Ascending aorta (tissue), 2 donors: ENCODE data around the gene KRT77. TPM values are rescaled to one million over a fixed set of nuclear protein-coding genes. Genes with fewer than 3 reads are reported as not detected.
"Not testable (repeated sequence)": the region's sequence is repeated elsewhere in the genome, so short reads cannot be mapped to it uniquely, and the experiment has no call there.

ENCODE experiments used
- DNase-seq, 2 donors: peaks; one replicate each; pipeline ENCODE4 v3.0.0-alpha.2; 2019; ENCODE audit warnings: low spot score in 2 of 2
- H3K27ac ChIP-seq, 2 donors: fragments of 200-600 bp; sonication (generic); one replicate each; pipeline ENCODE4 v1.5.1; 2016 to 2017; ENCODE audit warnings: mild to moderate bottlenecking in 1 of 2
- H3K27me3 ChIP-seq: fragments of 200-600 bp; sonication (generic); one replicate; pipeline ENCODE4 v1.5.1; 2017
- H3K36me3 ChIP-seq, 2 donors: fragments of 200-600 bp; sonication (generic); one replicate each; pipeline ENCODE4 v1.5.1; 2016
- H3K4me1 ChIP-seq, 2 donors: fragments of 200-600 bp; sonication (generic); one replicate each; pipeline ENCODE4 v1.5.1; 2016 to 2017; ENCODE audit warnings: mild to moderate bottlenecking in 1 of 2
- H3K4me3 ChIP-seq, 2 donors: fragments of 200-600 bp; sonication (generic); one replicate each; pipeline ENCODE4 v1.5.1; 2016 to 2017; ENCODE audit warnings: mild to moderate bottlenecking in 1 of 2
- H3K9me3 ChIP-seq, 2 donors: fragments of 200-600 bp; sonication (generic); one replicate each; pipeline ENCODE4 v1.5.1; 2016
- intact Hi-C: fragments of 100-400 bp; cut with DNase I; formaldehyde crosslinking; loops from one replicate; pipeline ENCODE4 v1.15.1; 2023
- total RNA-seq: library from RNA; depleted of rRNA; stranded (reverse); fragments of >200 nt; gene quantifications from one replicate; pipeline ENCODE4 v1.1.0, GENCODE V29; 2016
- TF ChIP-seq, protein P1 (sequence below), 3 experiments: fragments of 200-600 bp in 2 of 3; fragments of 450-650 bp in 1 of 3; sonication (generic) in 2 of 3; IDR thresholded peaks; one replicate each; pipeline ENCODE4 v1.5.1; 2016 to 2019; ENCODE audit warnings: antibody characterized with exemption in 3 of 3, mild to moderate bottlenecking in 1 of 3, moderate library complexity in 1 of 3

Gene KRT77
- total RNA-seq, 1 donor from 2014 or later = not detected

DNA sequence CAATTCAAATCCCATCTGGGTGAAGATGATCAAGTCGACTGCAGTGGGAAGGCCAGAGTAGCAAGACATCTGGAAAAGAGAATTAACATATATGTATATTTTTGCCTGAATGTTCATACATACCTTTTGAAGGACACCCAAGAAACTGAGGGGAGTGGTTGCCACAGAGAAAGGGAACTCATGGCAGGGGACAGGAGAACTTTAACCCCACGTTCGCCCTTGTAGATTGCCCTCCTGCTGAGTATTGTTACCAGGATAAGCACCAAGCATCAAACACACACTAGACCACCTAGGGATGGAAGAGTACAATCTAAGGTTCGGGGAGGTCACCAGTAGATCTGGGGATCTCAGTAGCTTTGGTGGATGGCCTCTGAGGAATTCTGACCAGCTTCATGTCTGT, 32.8 kb downstream of the KRT77 start:
- H3K36me3 ChIP-seq = no peaks in the 10 kb centered on the region
- TF ChIP-seq, protein P1, sequence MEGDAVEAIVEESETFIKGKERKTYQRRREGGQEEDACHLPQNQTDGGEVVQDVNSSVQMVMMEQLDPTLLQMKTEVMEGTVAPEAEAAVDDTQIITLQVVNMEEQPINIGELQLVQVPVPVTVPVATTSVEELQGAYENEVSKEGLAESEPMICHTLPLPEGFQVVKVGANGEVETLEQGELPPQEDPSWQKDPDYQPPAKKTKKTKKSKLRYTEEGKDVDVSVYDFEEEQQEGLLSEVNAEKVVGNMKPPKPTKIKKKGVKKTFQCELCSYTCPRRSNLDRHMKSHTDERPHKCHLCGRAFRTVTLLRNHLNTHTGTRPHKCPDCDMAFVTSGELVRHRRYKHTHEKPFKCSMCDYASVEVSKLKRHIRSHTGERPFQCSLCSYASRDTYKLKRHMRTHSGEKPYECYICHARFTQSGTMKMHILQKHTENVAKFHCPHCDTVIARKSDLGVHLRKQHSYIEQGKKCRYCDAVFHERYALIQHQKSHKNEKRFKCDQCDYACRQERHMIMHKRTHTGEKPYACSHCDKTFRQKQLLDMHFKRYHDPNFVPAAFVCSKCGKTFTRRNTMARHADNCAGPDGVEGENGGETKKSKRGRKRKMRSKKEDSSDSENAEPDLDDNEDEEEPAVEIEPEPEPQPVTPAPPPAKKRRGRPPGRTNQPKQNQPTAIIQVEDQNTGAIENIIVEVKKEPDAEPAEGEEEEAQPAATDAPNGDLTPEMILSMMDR (IDR thresholded peaks at IDR 0.05) = no peak
- no peak overlapping the region for H3K4me3 ChIP-seq
- H3K4me1 ChIP-seq = no peaks in the 10 kb centered on the region
- intact Hi-C loops = no loop called here
- no peaks in the 10 kb centered on the region for H3K9me3 ChIP-seq
- H3K27ac ChIP-seq = no peak overlapping the region
- H3K27me3 ChIP-seq = no peaks in the 10 kb centered on the region
- DNase-seq = no peak

- DNase-seq, H3K9me3 ChIP-seq, H3K36me3 ChIP-seq, H3K27ac ChIP-seq, H3K4me1 ChIP-seq, intact Hi-C loops, H3K4me3 ChIP-seq, H3K27me3 ChIP-seq: not testable (repeated sequence)
These were observed 33.4 kb downstream of the KRT77 start for GRCh38 chr12:52669941-52670340.

DNA sequence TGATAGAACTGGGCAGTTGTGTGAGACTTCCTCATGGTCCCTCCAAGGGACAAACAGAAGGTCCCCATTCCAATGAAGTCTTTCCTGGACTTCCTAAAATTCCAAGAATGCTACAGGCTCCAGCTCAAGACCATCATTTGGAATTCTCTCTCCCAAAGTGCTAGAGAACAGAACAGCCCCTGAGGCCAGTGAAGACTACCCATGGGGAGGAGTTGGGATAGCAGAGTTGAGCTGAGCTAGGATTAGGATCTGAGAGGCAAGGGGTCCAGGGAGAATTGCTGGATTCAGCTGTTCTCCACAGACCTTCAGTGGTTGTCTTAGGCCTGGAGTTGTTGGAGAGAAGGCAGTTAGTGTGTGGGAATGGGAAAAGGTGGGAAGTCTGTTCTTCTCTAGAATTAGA, 33.9 kb downstream of the KRT77 start:
- Histone ChIP-seq H3K9me3 (no peaks in the 10 kb centered on the region), H3K4me1 (no peaks in the 10 kb centered on the region), H3K4me3 (no peak overlapping the region), H3K27me3 (no peaks in the 10 kb centered on the region), H3K27ac (no peak overlapping the region), H3K36me3 (no peaks in the 10 kb centered on the region)
- intact Hi-C loops = no loop called here
- TF ChIP-seq, protein P1 (IDR thresholded peaks at IDR 0.05) = no peak
- DNase-seq = no peak

DNA sequence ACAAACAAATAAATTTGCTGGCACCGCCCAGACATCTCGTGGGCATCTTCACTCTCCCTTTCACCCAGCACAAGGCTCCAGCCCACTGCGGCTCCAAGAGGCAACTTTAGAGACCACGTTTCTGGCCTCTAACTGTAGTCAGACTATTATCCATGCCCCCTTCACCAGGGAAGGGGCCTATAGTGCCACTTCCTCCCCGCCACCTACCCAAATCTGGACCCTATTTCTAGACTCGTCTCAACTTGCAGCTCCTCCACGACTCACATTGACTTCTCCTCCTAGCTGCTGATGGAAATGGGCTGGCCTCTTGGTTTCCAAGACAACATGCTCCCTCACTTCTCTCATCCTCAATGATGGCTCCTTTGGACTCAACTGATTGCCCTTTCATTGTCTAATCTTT, 35.4 kb downstream of the KRT77 start:
- DNase-seq = no peak
- intact Hi-C loops = no loop called here
- H3K36me3 ChIP-seq = no peaks in the 10 kb centered on the region
- H3K4me1 ChIP-seq = no peaks in the 10 kb centered on the region
- H3K4me3 ChIP-seq = no peak overlapping the region
- TF ChIP-seq, protein P1 (IDR thresholded peaks at IDR 0.05) = no peak
- no peak overlapping the region for H3K27ac ChIP-seq
- no peaks in the 10 kb centered on the region for H3K9me3 ChIP-seq
- H3K27me3 ChIP-seq = no peaks in the 10 kb centered on the region

- Histone ChIP-seq H3K4me1 (no peaks in the 10 kb centered on the region), H3K27ac (no peak overlapping the region), H3K4me3 (no peak overlapping the region), H3K27me3 (no peaks in the 10 kb centered on the region), H3K9me3 (no peaks in the 10 kb centered on the region), H3K36me3 (no peaks in the 10 kb centered on the region)
- DNase-seq = no peak
- intact Hi-C loops = no loop called here
- TF ChIP-seq, protein P1 (IDR thresholded peaks at IDR 0.05) = no peak
These were observed 35.8 kb downstream of the KRT77 start for GRCh38 chr12:52667509-52667908.

GRCh38 chr12:52666471-52666870, 36.9 kb downstream of the KRT77 start:
- intact Hi-C loops = no loop called here
- no peaks in the 10 kb centered on the region for H3K36me3 ChIP-seq
- H3K27me3 ChIP-seq = no peaks in the 10 kb centered on the region
- no peaks in the 10 kb centered on the region for H3K9me3 ChIP-seq
- TF ChIP-seq, protein P1 (IDR thresholded peaks at IDR 0.05) = no peak
- no peak overlapping the region for H3K4me3 ChIP-seq
- no peak overlapping the region for H3K27ac ChIP-seq
- no peak for DNase-seq
- H3K4me1 ChIP-seq = no peaks in the 10 kb centered on the region
